H1 (cell line): ENCODE measurements around the gene CCDC157. TPM values are rescaled to one million over a fixed set of nuclear protein-coding genes. Genes with fewer than 3 reads are reported as not detected.

ENCODE experiments used
- CTCF ChIA-PET: fragments of 300-600 bp; sonication (Branson Sonifier 250); formaldehyde crosslinking; loops from one replicate; lab custom pipeline; 2021; ENCODE audit not compliant: partially characterized antibody; lab: Charles Lee
- POLR2A ChIA-PET: fragments of 300-600 bp; sonication (Branson Sonifier 250); formaldehyde crosslinking; loops from one replicate; lab custom pipeline; 2021; ENCODE audit warnings: inconsistent platforms; ENCODE audit not compliant: partially characterized antibody; lab: Charles Lee
- DNase-seq, 2 experiments: peaks; one replicate each; pipeline versions ENCODE4 v3.0.0 to v3.0.0-alpha.2; 2010 to 2022; ENCODE audit warnings: low spot score in 2 of 2, low read depth in 1 of 2, mixed read lengths in 1 of 2
- FAIRE-seq: peaks from 2 replicates; lab custom pipeline; 2011; peaks lifted over from hg19 to GRCh38; lab: Jason Lieb, UNC
- H2AFZ ChIP-seq: 2 replicates; pipeline ENCODE4 v1.8.1; 2012; ENCODE audit warnings: low read length, inconsistent platforms
- H2AK5ac ChIP-seq: 2 replicates; pipeline ENCODE4 v1.6.1; 2013; ENCODE audit warnings: low read depth, low read length
- H2BK120ac ChIP-seq: replicated peaks from 2 replicates; pipeline ENCODE3; 2013; ENCODE audit warnings: low read depth, low read length, inconsistent platforms
- H2BK12ac ChIP-seq: 2 replicates; pipeline ENCODE4 v1.6.1; 2013; ENCODE audit warnings: low read depth, low read length
- H2BK15ac ChIP-seq: 2 replicates; pipeline ENCODE4 v1.6.1; 2013; ENCODE audit warnings: low read length
- H2BK20ac ChIP-seq: 2 replicates; pipeline ENCODE4 v1.6.1; 2013; ENCODE audit warnings: low read length
- H2BK5ac ChIP-seq: 2 replicates; pipeline ENCODE4 v1.6.1; 2013; ENCODE audit warnings: low read depth, low read length
- H3K14ac ChIP-seq: 2 replicates; pipeline ENCODE4 v1.6.1; 2013; ENCODE audit warnings: inconsistent platforms; ENCODE audit not compliant: insufficient read length
- H3K18ac ChIP-seq: 2 replicates; pipeline ENCODE4 v1.6.1; 2013; ENCODE audit warnings: low read length; ENCODE audit errors: extremely low read depth
- H3K23ac ChIP-seq: 2 replicates; pipeline ENCODE4 v1.6.1; 2013; ENCODE audit warnings: inconsistent platforms; ENCODE audit not compliant: insufficient read length
- H3K23me2 ChIP-seq: 2 replicates; pipeline ENCODE4 v1.6.1; 2013; ENCODE audit warnings: low read depth, low read length
- H3K27ac ChIP-seq: 2 replicates; pipeline ENCODE4 v1.6.1; 2011; ENCODE audit warnings: low read depth, low read length, inconsistent platforms
- H3K27me3 ChIP-seq, 4 experiments: replicated peaks in 1 of 4; 1 replicate in 1 of 4; 2 replicates in 3 of 4; pipeline versions ENCODE4 v1.6.1 to v1.8.1; 2011 to 2013; ENCODE audit warnings: low read length in 3 of 4, mild to moderate bottlenecking in 3 of 4, inconsistent platforms in 2 of 4, mixed read lengths in 2 of 4, moderate library complexity in 1 of 4; ENCODE audit not compliant: control insufficient read depth in 3 of 4, insufficient read depth in 3 of 4; ENCODE audit errors: extremely low read depth in 1 of 4
- H3K36me3 ChIP-seq, 4 experiments: 2 replicates each; pipeline versions ENCODE4 v1.6.1 to v1.8.1; 2011 to 2013; ENCODE audit warnings: mild to moderate bottlenecking in 4 of 4, low read length in 3 of 4, moderate library complexity in 2 of 4, control low read depth in 1 of 4, inconsistent platforms in 1 of 4; ENCODE audit not compliant: insufficient read depth in 4 of 4, control insufficient read depth in 2 of 4
- H3K4ac ChIP-seq: replicated peaks from 2 replicates; pipeline ENCODE3; 2013; ENCODE audit warnings: low read length, low read depth, mixed read lengths, inconsistent platforms; ENCODE audit not compliant: insufficient read length
- H3K4me1 ChIP-seq, 4 experiments: replicated peaks in 1 of 4; 1 replicate in 1 of 4; 2 replicates in 3 of 4; pipeline versions ENCODE4 v1.6.1 to v1.8.1; 2011 to 2013; ENCODE audit warnings: low read length in 3 of 4, inconsistent platforms in 2 of 4, mixed read lengths in 1 of 4; ENCODE audit not compliant: insufficient read depth in 4 of 4, control insufficient read depth in 3 of 4
- H3K4me2 ChIP-seq, 2 experiments: 2 replicates each; pipeline versions ENCODE4 v1.6.1 to v1.8.1; 2011 to 2013; ENCODE audit warnings: low read depth in 2 of 2, low read length in 2 of 2, control low read depth in 1 of 2, inconsistent platforms in 1 of 2, mild to moderate bottlenecking in 1 of 2; ENCODE audit not compliant: insufficient read depth in 1 of 2
- H3K4me3 ChIP-seq, 4 experiments: fragments of 200-600, 300-600 bp in 1 of 4; sonication (generic), shearing (Covaris generic), sonication (Bioruptor Twin) in 1 of 4; 2 replicates each; pipeline versions ENCODE4 v1.5.1 to v1.8.1; 2011 to 2016; ENCODE audit warnings: low read length in 4 of 4, low read depth in 3 of 4, control low read depth in 2 of 4, inconsistent platforms in 2 of 4, mild to moderate bottlenecking in 2 of 4, mixed read lengths in 1 of 4, moderate library complexity in 1 of 4; ENCODE audit not compliant: insufficient read depth in 2 of 4; ENCODE audit errors: extremely low read depth in 1 of 4
- H3K56ac ChIP-seq: replicated peaks from 2 replicates; pipeline ENCODE3; 2013; ENCODE audit warnings: low read depth, mild to moderate bottlenecking, mixed read lengths, low read length, inconsistent platforms; ENCODE audit not compliant: insufficient read length
- H3K79me1 ChIP-seq: 2 replicates; pipeline ENCODE4 v1.6.1; 2013; ENCODE audit warnings: low read depth, low read length, control low read depth
- H3K79me2 ChIP-seq, 2 experiments: 2 replicates each; pipeline versions ENCODE4 v1.6.1 to v1.8.1; 2012 to 2013; ENCODE audit warnings: low read length in 2 of 2, mild to moderate bottlenecking in 2 of 2, inconsistent platforms in 1 of 2; ENCODE audit not compliant: insufficient read depth in 2 of 2, control insufficient read depth in 1 of 2
- H3K9ac ChIP-seq, 4 experiments: replicated peaks in 1 of 4; 1 replicate in 1 of 4; 2 replicates in 3 of 4; pipeline versions ENCODE4 v1.6.1 to v1.8.1; 2011 to 2013; ENCODE audit warnings: low read depth in 3 of 4, low read length in 3 of 4, control low read depth in 2 of 4, mild to moderate bottlenecking in 2 of 4, moderate library complexity in 2 of 4, inconsistent platforms in 1 of 4; ENCODE audit errors: extremely low read depth in 1 of 4
- H3K9me3 ChIP-seq, 2 experiments: 2 replicates each; pipeline versions ENCODE4 v1.6.1 to v1.8.1; 2012 to 2013; ENCODE audit warnings: mild to moderate bottlenecking in 2 of 2, moderate library complexity in 2 of 2, control low read depth in 1 of 2, inconsistent platforms in 1 of 2, low read depth in 1 of 2, low read length in 1 of 2, mixed read lengths in 1 of 2; ENCODE audit not compliant: insufficient read depth in 2 of 2
- H4K20me1 ChIP-seq, 2 experiments: replicated peaks in 1 of 2; 2 replicates each; pipeline versions ENCODE3 to v1.8.1; 2011 to 2013; ENCODE audit warnings: inconsistent platforms in 2 of 2, low read length in 2 of 2, mild to moderate bottlenecking in 1 of 2; ENCODE audit not compliant: insufficient read depth in 2 of 2, control insufficient read depth in 1 of 2
- H4K5ac ChIP-seq: 2 replicates; pipeline ENCODE4 v1.6.1; 2013; ENCODE audit warnings: low read length, low read depth, mixed read lengths, inconsistent platforms; ENCODE audit not compliant: insufficient read length
- H4K8ac ChIP-seq: 2 replicates; pipeline ENCODE4 v1.8.0; 2013; ENCODE audit warnings: mild to moderate bottlenecking, moderate library complexity, low read length, inconsistent platforms; ENCODE audit not compliant: insufficient read depth; ENCODE audit errors: extremely low read depth
- H4K91ac ChIP-seq: replicated peaks from 2 replicates; pipeline ENCODE3; 2013; ENCODE audit warnings: low read length, mixed read lengths, inconsistent platforms; ENCODE audit not compliant: insufficient read length
- KDM5A ChIP-seq: fragments of 200-600 bp; IDR thresholded peaks from 2 replicates; pipeline ENCODE4 v1.7.1; 2012; ENCODE audit warnings: mild to moderate bottlenecking, low read length, inconsistent platforms, mixed read lengths
- SP1 ChIP-seq: IDR thresholded peaks from 2 replicates; pipeline ENCODE4 v1.6.1; 2011; ENCODE audit warnings: low read depth, low read length
- WGBS, 2 experiments: shearing (Covaris generic) in 1 of 2; methylation state at CpG; one replicate each; pipeline versions ENCODE4 v1.1.6 to v1.1.7; 2013 to 2015; ENCODE audit warnings: low lambda C conversion rate in 2 of 2, mixed read lengths in 2 of 2, inconsistent platforms in 1 of 2, low coverage in 1 of 2, missing lambda C conversion rate in 1 of 2; ENCODE audit not compliant: insufficient replicate concordance in 2 of 2, insufficient coverage in 1 of 2, insufficient read length in 1 of 2; ENCODE audit errors: extremely low coverage in 1 of 2, missing lambda C conversion rate in 1 of 2; 5-methylcytosine and 5-hydroxymethylcytosine counted together
- polyA plus RNA-seq, 7 experiments: library from polyadenylated mRNA; depleted of rRNA in 3 of 7; stranded (reverse) in 5 of 7; unstranded in 2 of 7; fragments of >200 nt in 5 of 7; fragments of 200-250 nt in 2 of 7; gene quantifications; 1 replicate in 5 of 7; 2 replicates in 1 of 7; 4 replicates in 1 of 7; pipeline versions ENCODE4 v1.2.1 to v1.2.3, GENCODE V29; 2011 to 2013; ENCODE audit warnings: missing spikeins in 2 of 7, mixed read lengths in 2 of 7
- total RNA-seq: library from RNA; stranded (reverse); fragmentation: NEBNext Ultra II Directional; extraction: Animal tissue kit (Norgen Biotek cat#: 25700); gene quantifications from 2 replicates; pipeline ENCODE4 v1.2.1, GENCODE V29; 2021

The CCDC157 gene
- total and polyA plus RNA-seq, 2 of the 8 experiments (the other 6 are each of a cell fraction or from before 2014, with no cell fraction given) = 4.1 to 8.4 TPM

- Histone ChIP-seq H3K9me3 (no peaks in the 10 kb centered on the region), H4K20me1 (peaks cover 0 to 2% of the 10 kb centered on the region in 2 experiments), H2BK15ac (no peak overlapping the region), H3K23ac (no peak overlapping the region), H3K27me3 (no peaks in the 10 kb centered on the region), H4K8ac (no peak overlapping the region), H3K79me2 (no peaks in the 10 kb centered on the region), H3K36me3 (no peaks in the 10 kb centered on the region), H2BK120ac (no peak overlapping the region), H4K5ac (no peak overlapping the region), H3K9ac (no peak overlapping the region), H3K4me1 (peaks cover 0 to 5% (median 1%) of the 10 kb centered on the region in 4 experiments; a peak in 3 of 7 replicates), H2AFZ (no peak overlapping the region), H3K4ac (no peak overlapping the region), H2BK20ac (no peak overlapping the region), H2AK5ac (no peak overlapping the region), H3K23me2 (no peaks in the 10 kb centered on the region), H3K4me2 (no peak overlapping the region), H3K27ac (no peak overlapping the region), H3K18ac (no peak overlapping the region), H3K14ac (no peak overlapping the region), H3K79me1 (no peaks in the 10 kb centered on the region), H4K91ac (no peak overlapping the region), H3K56ac (no peak overlapping the region), H2BK5ac (no peak overlapping the region), H3K4me3 (no peak overlapping the region), H2BK12ac (no peak overlapping the region)
- 91% methylated on average over 5 of the region's 5 CpGs; no CpG with 5 or more reads in 1 of the 2 experiments for WGBS, 2 experiments
- FAIRE-seq (no peak), DNase-seq (no peak)
- ChIA-PET POLR2A (no interaction called here), CTCF (interaction anchor here (1.1 to 1.8 kb wide), 3 partner anchors 10 to 21 kb away, joined by 3 to 5 read pairs (median 4); no protein-coding TSS in a partner anchor)
- TF ChIP-seq SP1 (no peak), KDM5A (no peak)
Observed at GRCh38 chr22:30308518-30309230, 48.1 kb upstream of the CCDC157 start.
